NCI-H128 (cell line): ENCODE results near the gene FAM98B.

Experiments
- DNase-seq: peaks from one replicate; lab custom pipeline; 2025; ENCODE audit not compliant: unreplicated experiment; lab: John Stamatoyannopoulos, UW

Gene FAM98B

GRCh38 chr15:38506997-38507396 lies 53.1 kb downstream of the FAM98B start:
- DNase-seq, result no peak

- no peak for DNase-seq
Measured at GRCh38 chr15:38507570-38507969, 53.6 kb downstream of the FAM98B start.

- no peak for DNase-seq
Measured at GRCh38 chr15:38508647-38509046, 54.7 kb downstream of the FAM98B start.

- no peak for DNase-seq
Measured at GRCh38 chr15:38509152-38509551, 55.2 kb downstream of the FAM98B start.

GRCh38 chr15:38512901-38513300 lies 59.0 kb downstream of the FAM98B start:
- no peak for DNase-seq

- no peak for DNase-seq
Measured at GRCh38 chr15:38514601-38515000, 60.7 kb downstream of the FAM98B start.

- no peak for DNase-seq
Measured at GRCh38 chr15:38516626-38517025, 62.7 kb downstream of the FAM98B start.

GRCh38 chr15:38517312-38517975 lies 63.5 kb downstream of the FAM98B start:
- DNase-seq, result no peak

GRCh38 chr15:38518084-38518483 lies 64.2 kb downstream of the FAM98B start:
- no peak for DNase-seq

GRCh38 chr15:38520035-38520434 lies 66.1 kb downstream of the FAM98B start:
- no peak for DNase-seq

GRCh38 chr15:38521316-38521715 lies 67.4 kb downstream of the FAM98B start:
- no peak for DNase-seq

- DNase-seq, result no peak
Measured at GRCh38 chr15:38522922-38523321, 69.0 kb downstream of the FAM98B start.

- no peak for DNase-seq
Measured at GRCh38 chr15:38524156-38524555, 70.2 kb downstream of the FAM98B start.

- no peak for DNase-seq
Measured at GRCh38 chr15:38525489-38525888, 71.6 kb downstream of the FAM98B start.

- no peak for DNase-seq
Measured at GRCh38 chr15:38526158-38526557, 72.2 kb downstream of the FAM98B start.

- DNase-seq, result no peak
Measured at GRCh38 chr15:38528294-38528693, 74.4 kb downstream of the FAM98B start.

- no peak for DNase-seq
Measured at GRCh38 chr15:38530113-38530512, 76.2 kb downstream of the FAM98B start.

- DNase-seq, result no peak
Measured at GRCh38 chr15:38531509-38531908, 77.6 kb downstream of the FAM98B start.

GRCh38 chr15:38532728-38533127 lies 78.8 kb downstream of the FAM98B start:
- no peak for DNase-seq

- DNase-seq, result no peak
Measured at GRCh38 chr15:38533416-38533915, 79.5 kb downstream of the FAM98B start.

GRCh38 chr15:38533926-38534325 lies 80.0 kb downstream of the FAM98B start:
- DNase-seq, result no peak

GRCh38 chr15:38534691-38535090 lies 80.8 kb downstream of the FAM98B start:
- no peak for DNase-seq
